Loucy (cell line): Measurements from ENCODE around the gene ZFYVE27.

ENCODE experiments used
- H2AFZ ChIP-seq: fragments of 200-600 bp; sonication (generic); 2 replicates; pipeline ENCODE4 v1.6.0; 2016; ENCODE audit warnings: antibody characterized with exemption, mild to moderate bottlenecking, low read length, moderate library complexity
- H3F3A ChIP-seq: fragments of 200-600 bp; 2 replicates; pipeline ENCODE4 v1.6.0; 2016; ENCODE audit warnings: antibody characterized with exemption, low read depth, mild to moderate bottlenecking
- H3K27me3 ChIP-seq: fragments of 200-600 bp; sonication (generic); 2 replicates; pipeline ENCODE4 v1.6.1; 2014; ENCODE audit warnings: low read length, mild to moderate bottlenecking; ENCODE audit not compliant: insufficient read depth, poor library complexity, severe bottlenecking
- H3K36me3 ChIP-seq: fragments of 200-600 bp; sonication (generic); 2 replicates; pipeline ENCODE4 v1.6.1; 2016; ENCODE audit warnings: low read length; ENCODE audit not compliant: insufficient read depth
- H3K4me1 ChIP-seq: fragments of 200-600 bp; sonication (generic); 2 replicates; pipeline ENCODE4 v1.5.1; 2014; ENCODE audit warnings: low read length, mild to moderate bottlenecking; ENCODE audit not compliant: insufficient read depth, poor library complexity, severe bottlenecking
- H3K4me2 ChIP-seq: fragments of 200-600 bp; sonication (generic); 2 replicates; pipeline ENCODE4 v1.6.0; 2014; ENCODE audit warnings: antibody characterized with exemption, low read length, low read depth, mild to moderate bottlenecking; ENCODE audit not compliant: poor library complexity, severe bottlenecking
- H3K4me3 ChIP-seq: fragments of 200-600 bp; sonication (generic); 2 replicates; pipeline ENCODE4 v1.5.1; 2014; ENCODE audit warnings: low read length, mild to moderate bottlenecking, mixed read lengths; ENCODE audit not compliant: poor library complexity, severe bottlenecking
- H3K79me2 ChIP-seq: fragments of 200-600 bp; sonication (generic); 2 replicates; pipeline ENCODE4 v1.6.1; 2014; ENCODE audit warnings: low read length; ENCODE audit not compliant: insufficient read depth
- H3K9ac ChIP-seq: fragments of 200-600 bp; sonication (generic); 2 replicates; pipeline ENCODE4 v1.6.0; 2014; ENCODE audit warnings: mild to moderate bottlenecking, low read depth, low read length, moderate library complexity; ENCODE audit not compliant: poor library complexity, severe bottlenecking
- H3K9me2 ChIP-seq: fragments of 200-600 bp; sonication (generic); replicated peaks from 2 replicates; pipeline ENCODE4 v1.6.1; 2016; ENCODE audit warnings: low read depth, low read length, mixed read lengths
- H3K9me3 ChIP-seq: fragments of 200-600 bp; sonication (generic); 2 replicates; pipeline ENCODE4 v1.6.1; 2014; ENCODE audit warnings: mild to moderate bottlenecking, antibody characterized with exemption, low read length, low read depth; ENCODE audit not compliant: insufficient read depth
- H4K20me1 ChIP-seq: fragments of 200-600 bp; sonication (generic); 2 replicates; pipeline ENCODE4 v1.6.0; 2014; ENCODE audit warnings: antibody characterized with exemption, low read length, mild to moderate bottlenecking; ENCODE audit not compliant: insufficient read depth, poor library complexity, severe bottlenecking
- EZH2phosphoT487 ChIP-seq: fragments of 200-600 bp; IDR thresholded peaks from 2 replicates; pipeline ENCODE4 v1.6.1; 2018; ENCODE audit warnings: antibody characterized with exemption, mild to moderate bottlenecking, moderate library complexity, borderline replicate concordance
- TF ChIP-seq, protein P1 (sequence below): fragments of 200-600 bp; sonication (generic); conservative IDR thresholded peaks from 2 replicates; pipeline ENCODE4 v1.5.1; 2014; ENCODE audit warnings: mild to moderate bottlenecking, antibody characterized with exemption, low read length

The ZFYVE27 gene

DNA sequence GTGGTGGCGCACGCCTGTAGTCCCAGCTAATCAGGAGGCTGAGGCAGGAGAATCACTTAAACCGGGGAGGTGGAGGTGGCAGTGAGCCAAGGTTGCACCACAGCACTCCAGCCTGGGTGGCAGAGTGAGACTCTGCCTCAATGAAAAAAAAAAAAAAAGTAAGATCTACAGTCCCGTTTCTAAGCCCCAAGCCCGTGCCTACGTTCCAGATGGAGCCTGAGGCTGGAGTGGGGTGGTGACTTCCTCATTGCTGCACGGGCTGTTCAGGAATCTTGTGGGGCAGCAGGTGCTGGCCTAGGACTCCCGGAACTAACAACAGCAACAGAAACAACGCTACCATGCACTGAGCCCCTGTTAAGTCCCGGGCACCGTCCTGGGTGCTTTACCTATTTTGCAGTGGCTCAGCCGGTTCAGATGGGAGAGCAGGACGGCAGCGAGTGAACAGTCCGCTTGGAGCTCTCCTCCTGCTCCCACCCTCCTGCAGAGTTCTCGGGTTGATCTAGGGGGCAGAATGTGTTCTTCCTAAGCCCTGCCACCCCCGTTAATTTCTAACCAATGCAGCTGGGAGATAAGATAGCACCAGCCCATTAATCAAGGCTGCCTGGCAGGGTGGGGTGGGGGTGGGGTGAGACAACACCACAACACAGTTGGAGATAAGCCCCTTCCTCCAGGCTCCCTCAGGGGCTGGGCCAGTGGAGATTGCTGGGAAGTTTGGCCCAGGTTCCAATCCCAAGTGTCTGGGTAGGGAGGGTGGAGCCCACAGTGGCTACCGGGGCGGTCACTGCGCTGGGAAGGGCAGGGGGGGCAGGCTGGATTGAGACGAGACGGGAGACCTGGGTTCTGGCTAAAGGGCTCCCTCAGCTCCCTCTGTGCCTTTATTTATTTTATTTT, 51.9 kb downstream of the ZFYVE27 start:
- H3K4me3 ChIP-seq: no peak overlapping the region
- no peaks in the 10 kb centered on the region for H3K9me3 ChIP-seq
- no peaks in the 10 kb centered on the region for H4K20me1 ChIP-seq
- H3K27me3 ChIP-seq: no peaks in the 10 kb centered on the region
- no peak overlapping the region for H3K9ac ChIP-seq
- no peak overlapping the region for H2AFZ ChIP-seq
- peaks cover 4% of the 10 kb centered on the region for H3K4me1 ChIP-seq
- no peaks in the 10 kb centered on the region for H3K36me3 ChIP-seq
- H3K79me2 ChIP-seq: no peaks in the 10 kb centered on the region
- no peak overlapping the region for H3K4me2 ChIP-seq
- TF ChIP-seq EZH2phosphoT487: no peak
- TF ChIP-seq, protein P1, sequence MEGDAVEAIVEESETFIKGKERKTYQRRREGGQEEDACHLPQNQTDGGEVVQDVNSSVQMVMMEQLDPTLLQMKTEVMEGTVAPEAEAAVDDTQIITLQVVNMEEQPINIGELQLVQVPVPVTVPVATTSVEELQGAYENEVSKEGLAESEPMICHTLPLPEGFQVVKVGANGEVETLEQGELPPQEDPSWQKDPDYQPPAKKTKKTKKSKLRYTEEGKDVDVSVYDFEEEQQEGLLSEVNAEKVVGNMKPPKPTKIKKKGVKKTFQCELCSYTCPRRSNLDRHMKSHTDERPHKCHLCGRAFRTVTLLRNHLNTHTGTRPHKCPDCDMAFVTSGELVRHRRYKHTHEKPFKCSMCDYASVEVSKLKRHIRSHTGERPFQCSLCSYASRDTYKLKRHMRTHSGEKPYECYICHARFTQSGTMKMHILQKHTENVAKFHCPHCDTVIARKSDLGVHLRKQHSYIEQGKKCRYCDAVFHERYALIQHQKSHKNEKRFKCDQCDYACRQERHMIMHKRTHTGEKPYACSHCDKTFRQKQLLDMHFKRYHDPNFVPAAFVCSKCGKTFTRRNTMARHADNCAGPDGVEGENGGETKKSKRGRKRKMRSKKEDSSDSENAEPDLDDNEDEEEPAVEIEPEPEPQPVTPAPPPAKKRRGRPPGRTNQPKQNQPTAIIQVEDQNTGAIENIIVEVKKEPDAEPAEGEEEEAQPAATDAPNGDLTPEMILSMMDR: no peak
- H3F3A ChIP-seq: no peaks in the 10 kb centered on the region
- no peaks in the 10 kb centered on the region for H3K9me2 ChIP-seq

DNA sequence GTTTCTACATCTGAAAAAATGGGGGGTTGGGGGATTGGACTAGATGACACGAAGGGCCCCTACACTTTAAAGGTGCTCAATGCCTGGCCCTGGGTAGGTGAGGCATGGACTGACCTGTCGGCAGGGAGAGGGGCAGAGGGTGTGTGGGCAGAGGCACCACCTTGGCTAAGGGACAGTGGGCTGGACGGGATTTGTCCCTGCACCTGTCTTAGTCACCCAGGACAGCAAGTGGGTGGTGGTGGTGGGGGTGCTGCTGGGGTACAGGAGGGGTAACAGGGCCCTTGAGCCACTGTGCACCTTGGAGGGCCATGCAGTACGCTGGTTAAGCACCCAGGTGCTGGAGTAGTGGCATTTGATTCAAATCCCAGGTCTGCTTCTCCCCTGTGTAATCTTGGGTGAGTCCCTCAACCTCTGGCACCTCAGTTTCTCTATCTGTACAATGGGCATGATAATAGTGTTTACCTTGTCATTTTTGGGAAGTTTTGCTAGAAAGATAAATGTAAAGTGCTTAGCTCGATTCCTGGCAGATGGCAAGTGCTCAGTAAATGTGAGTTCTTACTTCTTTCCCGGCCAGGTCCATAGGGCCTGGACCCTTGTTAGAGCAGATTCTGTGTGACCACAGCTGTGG, 53.0 kb downstream of the ZFYVE27 start:
- Histone ChIP-seq H3K4me1 (peaks cover 4% of the 10 kb centered on the region), H3K27me3 (no peaks in the 10 kb centered on the region), H3K9me3 (no peaks in the 10 kb centered on the region), H3K4me2 (no peak overlapping the region), H4K20me1 (no peaks in the 10 kb centered on the region), H3F3A (no peaks in the 10 kb centered on the region), H2AFZ (no peak overlapping the region), H3K79me2 (no peaks in the 10 kb centered on the region), H3K4me3 (no peak overlapping the region), H3K9me2 (no peaks in the 10 kb centered on the region), H3K9ac (no peak overlapping the region), H3K36me3 (no peaks in the 10 kb centered on the region)
- TF ChIP-seq EZH2phosphoT487: no peak
- TF ChIP-seq, protein P1: no peak

DNA sequence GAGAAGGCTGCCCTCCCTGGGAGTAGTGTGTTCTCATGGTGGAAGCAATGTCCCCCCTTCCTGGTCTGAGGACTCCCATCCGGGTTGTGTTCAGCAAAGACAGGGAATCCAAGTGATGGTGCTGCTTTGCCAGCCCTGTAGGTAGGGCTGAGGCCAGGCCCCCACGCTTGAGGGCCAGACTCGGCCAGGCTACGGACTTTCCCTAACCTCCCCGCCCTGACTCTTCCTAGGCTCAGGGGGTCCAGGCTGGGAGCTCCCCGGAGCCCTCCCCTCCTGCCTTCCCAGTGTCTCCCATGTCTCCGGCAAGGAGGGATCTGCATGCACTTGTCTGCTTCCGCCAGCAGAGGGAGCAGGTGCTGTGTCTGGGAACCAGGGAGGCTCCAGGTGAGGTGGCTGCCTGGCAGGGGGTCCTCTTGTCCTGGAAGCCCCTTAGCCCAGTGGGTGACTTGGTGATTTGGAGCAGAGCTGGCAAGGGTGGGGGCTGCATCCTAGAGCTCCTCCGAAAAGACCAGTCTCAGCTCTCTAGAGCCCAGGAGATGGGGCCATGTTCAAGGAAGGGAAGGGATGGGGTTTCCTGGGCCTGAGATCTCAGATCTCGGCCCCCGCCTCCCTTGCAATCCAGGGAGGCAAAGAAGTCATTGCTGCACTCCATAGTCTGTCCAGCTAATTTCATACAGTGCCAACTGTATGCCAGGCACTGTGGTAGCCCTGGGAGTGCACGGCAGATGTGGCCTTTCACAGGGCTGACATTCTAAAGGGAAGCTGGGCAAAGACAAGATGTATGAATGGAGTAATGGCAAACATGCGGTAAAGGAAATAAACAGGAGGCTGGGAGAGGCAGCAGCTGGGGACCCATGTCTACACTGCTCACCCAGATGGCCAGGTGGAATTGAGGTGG, 55.1 kb downstream of the ZFYVE27 start:
- peaks cover 14% of the 10 kb centered on the region for H3K4me1 ChIP-seq
- no peaks in the 10 kb centered on the region for H3K27me3 ChIP-seq
- H3K4me2 ChIP-seq: no peak overlapping the region
- H2AFZ ChIP-seq: no peak overlapping the region
- no peaks in the 10 kb centered on the region for H3K9me2 ChIP-seq
- no peak overlapping the region for H3K4me3 ChIP-seq
- no peak overlapping the region for H3K9ac ChIP-seq
- H3K9me3 ChIP-seq: no peaks in the 10 kb centered on the region
- TF ChIP-seq EZH2phosphoT487: no peak
- TF ChIP-seq, protein P1: peak; percentile 92
- no peaks in the 10 kb centered on the region for H4K20me1 ChIP-seq
- H3F3A ChIP-seq: no peaks in the 10 kb centered on the region
- H3K36me3 ChIP-seq: no peaks in the 10 kb centered on the region
- no peaks in the 10 kb centered on the region for H3K79me2 ChIP-seq
